Thymus (tissue), 11 donors: ENCODE measurements around the gene ZFP2. TPM values are rescaled to one million over a fixed set of nuclear protein-coding genes. Genes with fewer than 3 reads are reported as not detected.
"Not testable (repeated sequence)": the region's sequence is repeated elsewhere in the genome, so short reads cannot be mapped to it uniquely, and the experiment has no call there.

ENCODE experiments used
- DNase-seq, 9 donors: peaks; one replicate each; pipeline ENCODE4 v3.0.0-alpha.2; 2013; ENCODE audit warnings: low spot score in 9 of 9, low read depth in 6 of 9, missing footprints in 1 of 9
- H3K27ac ChIP-seq, 2 donors: one replicate each; pipeline ENCODE4 v1.5.1; 2013; ENCODE audit warnings: control low read depth in 1 of 2, low read depth in 1 of 2, low read length in 1 of 2, mild to moderate bottlenecking in 1 of 2, moderate library complexity in 1 of 2
- H3K27me3 ChIP-seq, 2 donors: one replicate each; pipeline ENCODE4 v1.5.1; 2013; ENCODE audit warnings: low read length in 1 of 2; ENCODE audit not compliant: control insufficient read depth in 2 of 2, insufficient read depth in 1 of 2
- H3K36me3 ChIP-seq, 2 donors: one replicate each; pipeline ENCODE4 v1.5.1; 2013; ENCODE audit warnings: low read length in 1 of 2, mild to moderate bottlenecking in 1 of 2, moderate library complexity in 1 of 2; ENCODE audit not compliant: control insufficient read depth in 2 of 2, insufficient read depth in 2 of 2
- H3K4me1 ChIP-seq, 2 donors: one replicate each; pipeline ENCODE4 v1.5.1; 2013; ENCODE audit warnings: low read length in 2 of 2; ENCODE audit not compliant: control insufficient read depth in 2 of 2, insufficient read depth in 2 of 2
- H3K4me3 ChIP-seq, 2 donors: one replicate each; pipeline ENCODE4 v1.5.1; 2013; ENCODE audit warnings: low read length in 2 of 2, control low read depth in 1 of 2, mild to moderate bottlenecking in 1 of 2
- H3K9me3 ChIP-seq, 2 donors: one replicate each; pipeline ENCODE4 v1.5.1; 2013; ENCODE audit warnings: low read length in 1 of 2, mild to moderate bottlenecking in 1 of 2; ENCODE audit not compliant: control insufficient read depth in 2 of 2, insufficient read depth in 1 of 2
- WGBS: extraction: QIAGEN DNeasy Blood & Tissue Kit; methylation state at CpG from one replicate; pipeline ENCODE4 v1.1.7; 2013; 5-methylcytosine and 5-hydroxymethylcytosine counted together
- polyA plus RNA-seq: library from polyadenylated mRNA; stranded (reverse); fragments of 200-250 nt; gene quantifications from one replicate; pipeline ENCODE4 v1.2.3, GENCODE V29; 2013
- total RNA-seq: library from RNA; stranded (reverse); fragments of 120-200 nt; gene quantifications from one replicate; pipeline ENCODE4 v1.2.4, GENCODE V29; 2013
- donor health status: healthy.

Gene ZFP2
- total and polyA plus RNA-seq, 2 donors: 1.4 to 2.5 TPM

- no peaks in the 10 kb centered on the region for H3K4me1 ChIP-seq
- DNase-seq: no peak
- peaks cover 4 to 10% of the 10 kb centered on the region in 2 donors for H3K9me3 ChIP-seq
- no peaks in the 10 kb centered on the region for H3K27me3 ChIP-seq
- no peak overlapping the region for H3K27ac ChIP-seq
- peaks cover 43 to 49% of the 10 kb centered on the region in 2 donors for H3K36me3 ChIP-seq
- no peak overlapping the region for H3K4me3 ChIP-seq
- WGBS: 97% methylated on average over 8 of the region's 8 CpGs
These were observed 26.1 kb upstream of the ZFP2 start for GRCh38 chr5:178869577-178869976.

GRCh38 chr5:178870411-178870810 is 25.3 kb upstream of the ZFP2 start:
- no peak for DNase-seq
- H3K36me3 ChIP-seq: peaks cover 51 to 56% of the 10 kb centered on the region in 2 donors

GRCh38 chr5:178872302-178872701 is 23.4 kb upstream of the ZFP2 start:
- Histone ChIP-seq H3K4me3 (no peak overlapping the region), H3K27me3 (no peaks in the 10 kb centered on the region), H3K9me3 (peaks cover 16 to 26% of the 10 kb centered on the region in 2 donors), H3K4me1 (no peaks in the 10 kb centered on the region), H3K27ac (no peak overlapping the region), H3K36me3 (peaks cover 51 to 60% of the 10 kb centered on the region in 2 donors)
- 92% methylated on average over 1 of the region's 1 CpG for WGBS
- DNase-seq: no peak

More at GRCh38 chr5:178870411-178870810, 25.3 kb upstream of the ZFP2 start:
- H3K27me3 ChIP-seq: no peaks in the 10 kb centered on the region
- WGBS: over 99% methylated on average over 8 of the region's 8 CpGs
- no peaks in the 10 kb centered on the region for H3K4me1 ChIP-seq
- peaks cover 8 to 16% of the 10 kb centered on the region in 2 donors for H3K9me3 ChIP-seq
- no peak overlapping the region for H3K27ac ChIP-seq
- no peak overlapping the region for H3K4me3 ChIP-seq

GRCh38 chr5:178883115-178883694 is 12.5 kb upstream of the ZFP2 start:
- Histone ChIP-seq H3K36me3 (peaks cover 8 to 31% of the 10 kb centered on the region in 2 donors), H3K9me3 (peaks cover 3 to 29% of the 10 kb centered on the region in 2 donors)
- not testable (repeated sequence) for H3K27ac ChIP-seq, DNase-seq, H3K27me3 ChIP-seq, H3K4me3 ChIP-seq, H3K4me1 ChIP-seq
- WGBS: 98% methylated on average over 4 of the region's 4 CpGs

- Histone ChIP-seq H3K27me3 (no peaks in the 10 kb centered on the region), H3K9me3 (peaks cover 3 to 24% of the 10 kb centered on the region in 2 donors), H3K27ac (no peak overlapping the region), H3K4me1 (no peaks in the 10 kb centered on the region), H3K36me3 (peaks cover 8 to 32% of the 10 kb centered on the region in 2 donors), H3K4me3 (no peak overlapping the region)
- no peak for DNase-seq
- 97% methylated on average over 6 of the region's 6 CpGs for whole genome bisulfite sequencing
These were observed 11.8 kb upstream of the ZFP2 start for GRCh38 chr5:178883815-178884430.

- DNase-seq: no peak
- Histone ChIP-seq H3K4me1 (no peaks in the 10 kb centered on the region), H3K36me3 (no peaks in the 10 kb centered on the region), H3K27me3 (peaks cover 3 to 15% of the 10 kb centered on the region in 2 donors), H3K9me3 (peaks cover 1 to 9% of the 10 kb centered on the region in 2 donors), H3K27ac (no peak overlapping the region), H3K4me3 (no peak overlapping the region)
- WGBS: 96% methylated on average over 5 of the region's 5 CpGs
These were observed 3.6 kb downstream of the ZFP2 start for GRCh38 chr5:178899289-178899688.

- Histone ChIP-seq H3K4me1 (no peaks in the 10 kb centered on the region), H3K4me3 (no peak overlapping the region), H3K9me3 (peaks cover 1 to 4% of the 10 kb centered on the region in 2 donors), H3K27ac (no peak overlapping the region), H3K27me3 (no peaks in the 10 kb centered on the region), H3K36me3 (no peaks in the 10 kb centered on the region)
- no peak for DNase-seq
- 76% methylated on average over 3 of the region's 3 CpGs for WGBS
These were observed 7.1 kb downstream of the ZFP2 start for GRCh38 chr5:178902849-178903248.

- Histone ChIP-seq H3K27ac (no peak overlapping the region), H3K4me3 (no peak overlapping the region), H3K27me3 (no peaks in the 10 kb centered on the region), H3K9me3 (peaks cover 13 to 51% of the 10 kb centered on the region in 2 donors), H3K36me3 (no peaks in the 10 kb centered on the region), H3K4me1 (no peaks in the 10 kb centered on the region)
- no peak for DNase-seq
- WGBS: 98% methylated on average over 11 of the region's 11 CpGs
These were observed 36.4 kb downstream of the ZFP2 start for GRCh38 chr5:178931846-178932760.
